ENCODE measurements around the gene SAPCD1.
A peak's percentile ranks its signal among the peaks of the same experiment; 100 is the strongest.

The SAPCD1 gene

GRCh38 chr6:31767096-31767645, 4.7 kb downstream of the SAPCD1 start:
- no peak for TF ChIP-seq CTCF (IDR thresholded peaks at IDR 0.05; ENCODE audit: low read depth, low read length)
- no peak for TF ChIP-seq MYC (IDR thresholded peaks at IDR 0.05; ENCODE audit: low read depth, low read length)
- no peak for DNase-seq (ENCODE audit: low read depth)
- no peak overlapping the region for H3K4me3 ChIP-seq (ENCODE audit: low read depth, low read length)

GRCh38 chr6:31768363-31769257, 6.2 kb downstream of the SAPCD1 start:
- no peak for DNase-seq (ENCODE audit: low read depth)
- no peak overlapping the region for H3K4me3 ChIP-seq (ENCODE audit: low read depth, low read length)
- TF ChIP-seq MYC (IDR thresholded peaks at IDR 0.05; ENCODE audit: low read depth, low read length): no peak
- no peak for TF ChIP-seq MAX (IDR thresholded peaks at IDR 0.05; ENCODE audit: low read depth, low read length)
- no peak for TF ChIP-seq POLR2A (IDR thresholded peaks at IDR 0.05; ENCODE audit: extremely low read depth, insufficient read length)
- TF ChIP-seq CTCF (IDR thresholded peaks at IDR 0.05; ENCODE audit: low read depth, low read length): no peak

DNA sequence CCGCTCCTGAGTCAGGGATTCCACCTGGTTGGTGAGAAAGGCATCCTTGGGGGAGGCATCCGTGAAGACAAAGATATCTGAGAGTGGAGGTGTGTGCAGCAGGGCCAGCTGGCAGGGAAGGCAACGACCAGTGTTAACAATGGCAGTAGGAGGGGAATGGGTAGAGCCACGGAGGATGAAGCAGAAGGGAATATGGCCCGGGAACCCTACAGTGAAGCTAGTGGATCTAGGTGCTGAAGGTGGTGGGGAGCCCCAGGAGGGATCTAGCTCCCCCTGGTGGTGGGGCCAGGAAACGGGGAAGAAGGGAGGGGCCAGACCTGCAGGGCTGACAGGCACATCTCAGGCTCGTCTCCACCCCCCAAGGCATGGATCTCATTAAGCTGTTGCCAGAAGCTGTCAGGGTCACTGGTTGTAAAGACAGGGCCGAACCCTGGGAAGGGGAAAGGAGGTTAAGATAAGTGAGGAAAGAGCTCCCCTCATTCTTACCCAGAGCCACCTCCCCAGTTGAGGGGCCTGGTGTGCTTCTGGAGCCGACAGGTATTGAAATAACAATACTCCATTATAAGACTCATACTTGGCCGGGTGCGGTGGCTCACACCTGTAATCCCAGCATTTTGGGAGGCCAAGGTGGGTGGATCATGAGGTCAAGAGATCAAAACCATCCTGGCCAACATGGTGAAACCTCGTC, 7.4 kb downstream of the SAPCD1 start:
- 0 out of 2 replicates have a peak, but pooled peaks have one; percentile 11 for TF ChIP-seq MYC (IDR thresholded peaks at IDR 0.05; ENCODE audit: low read depth, low read length)
- TF ChIP-seq CTCF (IDR thresholded peaks at IDR 0.05; ENCODE audit: low read depth, low read length): peak; percentile 96
- 0 out of 2 replicates have a peak, but pooled peaks have one; percentile 35 for TF ChIP-seq MAX (IDR thresholded peaks at IDR 0.05; ENCODE audit: low read depth, low read length)
- TF ChIP-seq POLR2A (IDR thresholded peaks at IDR 0.05; ENCODE audit: extremely low read depth, insufficient read length): no peak
- DNase-seq (ENCODE audit: low read depth): peak; percentile 83
- no peak overlapping the region for H3K4me3 ChIP-seq (ENCODE audit: low read depth, low read length)

DNA sequence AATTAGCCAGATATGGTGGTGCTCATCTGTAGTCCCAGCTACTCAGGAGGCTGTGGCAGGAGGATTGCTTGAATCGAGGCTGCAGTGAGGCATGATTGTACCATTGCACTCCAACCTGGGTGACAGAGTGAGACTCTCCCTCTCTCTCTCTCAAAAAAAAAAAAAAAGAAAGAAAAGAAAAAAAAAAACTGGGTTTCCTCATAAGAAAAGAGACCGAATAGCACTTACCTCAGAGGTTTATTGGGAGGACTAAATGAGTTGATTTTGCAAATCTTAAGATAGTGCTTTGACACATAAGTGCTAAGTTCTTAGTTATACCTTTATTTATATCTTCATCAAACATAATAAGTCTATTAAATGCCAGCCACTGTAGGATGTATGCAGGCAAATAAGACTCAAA, 8.4 kb downstream of the SAPCD1 start:
- DNase-seq (ENCODE audit: low read depth): no peak
- no peak overlapping the region for H3K4me3 ChIP-seq (ENCODE audit: low read depth, low read length)
- TF ChIP-seq CTCF (IDR thresholded peaks at IDR 0.05; ENCODE audit: low read depth, low read length): no peak
- TF ChIP-seq MYC (IDR thresholded peaks at IDR 0.05; ENCODE audit: low read depth, low read length): no peak
- TF ChIP-seq MAX (IDR thresholded peaks at IDR 0.05; ENCODE audit: low read depth, low read length): no peak

- TF ChIP-seq MAX (IDR thresholded peaks at IDR 0.05; ENCODE audit: low read depth, low read length): no peak
- TF ChIP-seq MYC (IDR thresholded peaks at IDR 0.05; ENCODE audit: low read depth, low read length): no peak
- no peak for TF ChIP-seq POLR2A (IDR thresholded peaks at IDR 0.05; ENCODE audit: extremely low read depth, insufficient read length)
- no peak for TF ChIP-seq CTCF (IDR thresholded peaks at IDR 0.05; ENCODE audit: low read depth, low read length)
- no peak for DNase-seq (ENCODE audit: low read depth)
- H3K4me3 ChIP-seq (ENCODE audit: low read depth, low read length): no peak overlapping the region
Measured at GRCh38 chr6:31771992-31772358, 9.5 kb downstream of the SAPCD1 start.

Measured in NB4 (cell line).